ENCODE results near the gene TTBK1.

TTBK1 gene

DNA sequence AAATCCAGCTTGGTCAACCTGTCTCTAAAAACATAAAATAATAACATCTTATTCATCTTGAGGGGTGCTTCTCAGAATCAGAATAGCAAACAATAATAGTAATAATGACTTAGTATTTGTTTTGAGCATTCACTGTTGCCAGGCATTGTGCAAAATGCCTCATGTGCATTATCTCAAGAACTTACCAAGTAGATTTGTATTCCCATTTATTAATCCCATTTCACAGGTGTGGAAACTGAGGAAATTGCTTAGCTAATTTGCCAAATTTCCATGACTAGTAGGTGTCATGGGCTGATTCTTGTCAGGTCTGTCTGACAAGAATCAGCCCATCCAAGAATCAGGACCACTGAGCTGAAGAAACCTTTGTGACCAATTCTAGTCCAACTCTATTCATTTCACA, 5.5 kb downstream of the TTBK1 start:
- no peak for DNase-seq (ENCODE audit: low read depth)
- H3K4me3 ChIP-seq (ENCODE audit: low read depth, low read length) = no peak overlapping the region

DNA sequence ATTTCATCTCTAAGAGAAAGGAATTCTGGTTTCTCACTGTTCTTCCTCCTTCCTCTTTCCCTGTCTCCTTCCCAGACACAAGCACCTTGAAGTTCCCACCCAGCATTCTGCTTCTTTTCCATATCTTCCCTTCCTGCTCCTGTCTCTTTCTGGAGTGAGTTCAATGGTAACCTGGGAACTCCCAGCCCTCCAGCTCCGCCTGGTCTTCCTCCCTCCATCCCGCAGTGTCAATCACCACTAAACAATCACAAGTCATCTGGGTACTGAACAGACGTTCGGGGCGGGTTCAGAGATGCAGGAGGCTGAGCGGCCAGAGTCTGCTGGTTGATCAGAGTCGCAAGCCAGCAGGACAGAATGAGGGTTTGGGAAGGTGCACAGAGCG, 7.7 kb downstream of the TTBK1 start:
- no peak for DNase-seq (ENCODE audit: low read depth)
- no peak overlapping the region for H3K4me3 ChIP-seq (ENCODE audit: low read depth, low read length)

DNA sequence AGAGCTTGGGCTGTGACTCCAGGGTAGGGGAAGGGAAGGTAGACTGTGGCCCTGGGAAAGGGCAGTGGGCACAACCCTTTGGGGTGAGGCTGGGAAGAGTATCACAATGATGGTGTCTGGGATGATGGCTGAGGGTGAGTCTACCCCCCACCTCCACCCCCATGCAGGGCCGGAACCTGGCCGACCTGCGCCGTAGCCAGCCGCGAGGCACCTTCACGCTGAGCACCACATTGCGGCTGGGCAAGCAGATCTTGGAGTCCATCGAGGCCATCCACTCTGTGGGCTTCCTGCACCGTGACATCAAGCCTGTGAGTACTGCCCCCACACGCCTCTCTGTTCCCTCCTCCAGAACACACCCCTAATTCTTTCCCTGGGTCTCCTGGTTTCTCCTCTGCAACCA, 10.1 kb downstream of the TTBK1 start:
- DNase-seq (ENCODE audit: low read depth) = no peak
- no peak overlapping the region for H3K4me3 ChIP-seq (ENCODE audit: low read depth, low read length)

DNA sequence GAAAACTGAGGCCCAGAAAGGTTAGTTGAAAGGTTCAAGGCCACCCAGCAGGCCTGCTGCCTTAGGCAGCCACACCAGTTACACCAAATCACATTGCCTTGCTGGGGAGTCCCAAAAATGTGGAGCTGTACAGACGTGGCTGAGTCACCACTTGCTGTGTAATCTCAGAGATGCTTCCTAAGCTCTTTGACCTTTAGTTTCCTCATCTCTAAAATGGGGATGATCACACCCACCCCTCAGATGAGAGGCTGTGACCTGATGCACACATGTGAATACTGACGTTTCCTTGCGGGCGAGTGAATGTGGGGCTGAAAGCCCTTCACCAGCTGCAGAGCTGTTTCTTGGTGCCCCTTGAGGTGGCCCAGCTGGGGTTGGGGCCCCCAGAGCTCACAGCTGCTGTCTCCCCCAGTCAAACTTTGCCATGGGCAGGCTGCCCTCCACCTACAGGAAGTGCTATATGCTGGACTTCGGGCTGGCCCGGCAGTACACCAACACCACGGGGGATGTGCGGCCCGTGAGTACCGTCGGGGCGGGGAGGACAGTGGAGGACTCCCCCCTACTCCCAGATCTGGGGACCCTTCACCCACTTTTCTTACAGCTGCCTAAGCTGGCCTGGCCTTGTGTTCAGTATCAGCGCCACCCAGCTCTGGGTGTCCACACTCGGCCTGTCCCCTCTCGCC, 11.0 kb downstream of the TTBK1 start:
- no peak for DNase-seq (ENCODE audit: low read depth)

DNA sequence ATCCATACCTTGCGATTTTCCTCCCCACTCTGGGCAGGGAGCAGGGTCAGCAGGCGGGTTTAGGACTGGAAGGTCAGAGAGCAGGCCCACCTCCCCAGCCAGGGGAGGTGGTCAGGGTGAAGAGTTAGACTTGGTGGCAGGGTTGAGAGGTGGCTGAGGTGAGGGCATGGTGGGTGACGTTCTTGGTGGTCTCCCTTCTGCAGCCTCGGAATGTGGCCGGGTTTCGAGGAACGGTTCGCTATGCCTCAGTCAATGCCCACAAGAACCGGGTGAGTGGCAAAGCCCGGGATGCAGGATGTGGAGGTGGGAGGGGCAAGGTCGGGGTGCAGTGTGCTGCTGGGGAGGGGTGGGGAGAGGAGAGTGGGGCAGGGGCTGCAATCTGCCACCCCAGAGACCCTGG, 11.6 kb downstream of the TTBK1 start:
- H3K4me3 ChIP-seq (ENCODE audit: low read depth, low read length) = no peak overlapping the region
- no peak for DNase-seq (ENCODE audit: low read depth)

More for the DNA sequence above, 11.0 kb downstream of the TTBK1 start:
- H3K4me3 ChIP-seq (ENCODE audit: low read depth, low read length) = no peak overlapping the region

DNA sequence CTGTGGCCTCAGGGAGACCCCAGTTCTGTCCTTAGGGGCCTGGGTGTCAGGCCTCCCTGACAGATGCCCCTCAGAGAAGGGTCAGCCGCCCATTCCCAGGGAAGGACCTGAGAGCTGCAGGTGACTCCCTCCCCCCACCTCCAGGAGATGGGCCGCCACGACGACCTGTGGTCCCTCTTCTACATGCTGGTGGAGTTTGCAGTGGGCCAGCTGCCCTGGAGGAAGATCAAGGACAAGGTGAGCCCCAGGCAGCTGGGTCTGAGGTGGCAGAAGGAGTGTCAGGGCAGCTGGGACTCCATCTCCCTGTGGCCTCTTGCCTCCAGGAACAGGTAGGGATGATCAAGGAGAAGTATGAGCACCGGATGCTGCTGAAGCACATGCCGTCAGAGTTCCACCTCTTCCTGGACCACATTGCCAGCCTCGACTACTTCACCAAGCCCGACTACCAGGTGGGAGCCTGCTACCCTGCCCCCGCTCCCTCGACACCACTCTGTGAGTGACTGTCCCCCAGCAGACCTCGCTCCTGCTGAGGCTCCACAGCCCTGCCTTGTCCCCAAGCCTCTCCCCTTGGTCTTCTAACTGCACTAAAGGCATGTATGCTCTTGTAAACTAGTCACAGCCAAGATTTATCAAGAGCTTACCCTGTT, 12.2 kb downstream of the TTBK1 start:
- no peak for DNase-seq (ENCODE audit: low read depth)

DNA sequence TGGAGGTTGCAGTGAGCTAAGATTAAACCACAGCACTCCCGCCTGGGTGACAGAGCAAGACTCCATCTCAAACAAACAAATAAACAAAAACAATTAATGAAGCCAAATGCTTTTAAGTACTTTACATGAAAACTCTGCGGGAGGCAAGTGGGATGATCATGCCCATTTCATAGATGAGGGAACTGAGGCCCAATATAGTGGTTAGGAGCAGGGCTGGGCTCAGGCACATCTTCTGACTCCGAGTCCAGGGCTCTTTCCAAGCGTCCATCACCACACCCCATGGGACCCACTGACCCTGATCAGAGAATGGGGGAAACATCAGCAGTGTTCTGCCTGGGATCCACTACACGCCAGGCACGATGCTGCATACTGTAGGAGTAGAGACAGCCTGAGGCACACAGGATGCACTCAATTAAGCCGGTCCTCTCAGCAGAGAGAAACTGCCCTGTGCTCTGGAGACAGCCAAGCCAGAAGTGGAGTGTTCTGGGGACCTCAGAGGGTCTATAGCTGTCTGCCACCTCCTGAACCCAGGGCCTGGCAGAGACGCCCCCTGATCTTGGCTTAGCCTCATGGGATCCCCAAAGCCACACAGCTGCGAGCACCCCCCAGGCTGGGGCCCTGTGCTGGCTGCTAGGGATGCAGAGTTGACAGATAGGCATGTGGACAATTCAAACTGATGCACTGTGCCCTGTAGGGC, 13.5 kb downstream of the TTBK1 start:
- no peak overlapping the region for H3K4me3 ChIP-seq (ENCODE audit: low read depth, low read length)
- no peak for DNase-seq (ENCODE audit: low read depth)

More for the DNA sequence above, 12.2 kb downstream of the TTBK1 start:
- no peak overlapping the region for H3K4me3 ChIP-seq (ENCODE audit: low read depth, low read length)

DNA sequence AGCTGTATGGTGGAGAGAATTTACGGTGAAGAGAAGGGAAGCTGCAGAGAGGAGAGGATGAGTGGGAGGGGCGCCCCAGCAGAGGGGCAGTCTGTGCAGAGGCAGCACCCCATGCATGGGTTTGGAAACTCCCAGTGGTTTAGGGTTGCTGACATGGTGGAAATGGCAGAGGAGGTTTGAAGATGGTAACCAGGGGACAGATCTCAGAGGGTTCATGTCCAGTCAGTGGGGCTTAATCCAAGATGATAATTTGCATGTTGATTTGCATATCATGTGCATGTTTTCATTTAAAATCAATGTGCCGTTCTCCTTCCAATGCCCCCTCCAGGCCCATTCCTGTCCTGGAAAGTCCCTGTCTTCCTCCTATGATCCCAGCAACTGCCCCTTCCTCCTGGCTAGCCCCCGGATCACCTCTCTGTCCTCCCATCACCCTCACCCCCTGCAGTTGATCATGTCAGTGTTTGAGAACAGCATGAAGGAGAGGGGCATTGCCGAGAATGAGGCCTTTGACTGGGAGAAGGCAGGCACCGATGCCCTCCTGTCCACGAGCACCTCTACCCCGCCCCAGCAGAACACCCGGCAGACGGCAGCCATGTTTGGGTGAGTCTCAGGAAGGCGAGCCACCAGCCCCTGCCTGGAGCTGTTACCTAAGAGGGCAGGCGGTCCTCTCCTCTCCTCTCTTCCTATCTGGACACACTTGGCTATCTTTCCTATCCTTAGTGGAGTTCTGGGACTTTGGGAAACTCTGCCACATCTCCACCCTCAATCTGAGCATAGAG, 14.3 kb downstream of the TTBK1 start:
- no peak for DNase-seq (ENCODE audit: low read depth)
- H3K4me3 ChIP-seq (ENCODE audit: low read depth, low read length) = no peak overlapping the region

DNA sequence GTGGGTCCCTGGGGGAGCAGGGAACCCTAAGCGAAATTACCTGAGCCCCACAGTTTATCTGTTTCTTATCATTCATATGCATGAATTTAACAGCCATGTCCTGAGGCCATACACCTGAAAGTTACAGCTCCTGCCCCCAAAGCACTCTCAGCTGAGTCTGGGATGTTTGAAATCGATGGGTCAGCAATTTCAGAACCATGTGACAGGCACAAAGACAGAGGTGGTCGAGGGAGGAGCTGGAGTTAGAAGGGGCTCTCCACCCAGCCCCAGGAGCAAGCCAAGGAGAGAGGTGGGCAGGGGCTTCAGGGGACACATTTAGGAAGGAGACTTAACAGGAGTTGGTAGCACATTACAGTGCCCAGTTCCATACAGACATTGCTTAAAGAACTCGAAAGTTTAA, 14.9 kb downstream of the TTBK1 start:
- H3K4me3 ChIP-seq (ENCODE audit: low read depth, low read length) = no peak overlapping the region
- no peak for DNase-seq (ENCODE audit: low read depth)

DNA sequence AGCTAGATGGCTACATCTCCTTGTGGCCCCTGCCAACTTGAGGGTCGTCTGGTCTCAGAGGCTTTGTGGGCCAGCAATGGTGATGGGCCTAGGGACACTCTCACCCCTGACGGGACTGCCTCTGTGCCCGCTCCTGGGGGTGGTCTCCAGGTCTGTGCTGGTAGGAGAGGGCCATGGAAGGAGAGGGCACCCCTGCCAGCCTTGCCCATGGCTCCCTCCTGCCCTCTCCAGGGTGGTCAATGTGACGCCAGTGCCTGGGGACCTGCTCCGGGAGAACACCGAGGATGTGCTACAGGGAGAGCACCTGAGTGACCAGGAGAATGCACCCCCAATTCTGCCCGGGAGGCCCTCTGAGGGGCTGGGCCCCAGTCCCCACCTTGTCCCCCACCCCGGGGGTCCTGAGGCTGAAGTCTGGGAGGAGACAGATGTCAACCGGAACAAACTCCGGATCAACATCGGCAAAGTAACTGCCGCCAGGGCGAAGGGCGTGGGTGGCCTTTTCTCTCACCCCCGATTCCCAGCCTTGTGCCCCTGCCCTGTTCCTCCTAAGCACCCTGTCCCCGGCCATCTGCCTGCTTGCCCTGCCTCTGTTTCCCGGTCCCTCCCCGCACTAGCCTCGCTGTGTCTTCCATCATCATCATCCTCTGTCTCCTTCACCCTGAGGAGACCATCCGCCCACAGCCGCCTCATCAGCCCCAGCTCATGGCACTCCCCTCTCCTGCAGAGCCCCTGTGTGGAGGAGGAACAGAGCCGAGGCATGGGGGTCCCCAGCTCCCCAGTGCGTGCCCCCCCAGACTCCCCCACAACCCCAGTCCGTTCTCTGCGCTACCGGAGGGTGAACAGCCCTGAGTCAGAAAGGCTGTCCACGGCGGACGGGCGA, 15.8 kb downstream of the TTBK1 start:
- no peak overlapping the region for H3K4me3 ChIP-seq (ENCODE audit: low read depth, low read length)
- no peak for DNase-seq (ENCODE audit: low read depth)

DNA sequence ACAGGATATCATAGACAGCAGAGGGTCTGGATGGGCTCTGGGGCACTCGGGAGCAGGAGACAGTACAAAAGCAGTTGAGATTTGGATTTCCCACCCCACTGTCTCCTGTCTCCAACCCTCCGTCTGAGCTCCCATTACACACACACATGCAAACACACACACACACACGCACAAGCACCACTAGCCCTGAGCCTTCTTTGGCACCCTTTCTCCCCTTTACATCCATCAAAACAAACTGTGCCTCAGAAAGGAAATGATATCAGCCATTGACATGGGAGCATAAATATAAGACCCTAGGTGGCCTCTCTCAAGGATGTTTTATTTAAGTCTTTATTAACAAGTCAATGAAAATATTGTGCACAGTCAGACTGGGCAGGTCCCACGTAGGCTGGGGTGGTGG, 17.5 kb downstream of the TTBK1 start:
- no peak overlapping the region for H3K4me3 ChIP-seq (ENCODE audit: low read depth, low read length)
- no peak for DNase-seq (ENCODE audit: low read depth)

DNA sequence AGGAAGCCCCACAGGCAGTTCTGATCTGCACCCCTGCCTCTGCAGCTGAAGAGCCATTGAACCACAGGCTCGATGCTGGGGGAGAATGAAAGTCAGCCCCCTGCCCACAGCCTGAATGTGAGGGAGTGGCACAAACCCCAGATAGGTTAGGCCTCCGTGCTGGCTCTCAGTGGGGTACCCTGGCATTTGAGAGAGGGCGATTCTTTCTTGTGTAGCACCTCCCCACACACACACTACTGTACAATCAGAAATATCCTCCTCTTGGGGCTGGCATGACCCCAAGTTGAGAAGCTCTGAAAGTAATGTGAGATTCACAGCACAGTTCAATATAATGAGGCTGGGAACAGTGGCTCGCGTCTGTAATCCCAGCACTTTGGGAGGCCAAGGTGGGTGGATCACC, 17.9 kb downstream of the TTBK1 start:
- H3K4me3 ChIP-seq (ENCODE audit: low read depth, low read length) = no peak overlapping the region
- no peak for DNase-seq (ENCODE audit: low read depth)

DNA sequence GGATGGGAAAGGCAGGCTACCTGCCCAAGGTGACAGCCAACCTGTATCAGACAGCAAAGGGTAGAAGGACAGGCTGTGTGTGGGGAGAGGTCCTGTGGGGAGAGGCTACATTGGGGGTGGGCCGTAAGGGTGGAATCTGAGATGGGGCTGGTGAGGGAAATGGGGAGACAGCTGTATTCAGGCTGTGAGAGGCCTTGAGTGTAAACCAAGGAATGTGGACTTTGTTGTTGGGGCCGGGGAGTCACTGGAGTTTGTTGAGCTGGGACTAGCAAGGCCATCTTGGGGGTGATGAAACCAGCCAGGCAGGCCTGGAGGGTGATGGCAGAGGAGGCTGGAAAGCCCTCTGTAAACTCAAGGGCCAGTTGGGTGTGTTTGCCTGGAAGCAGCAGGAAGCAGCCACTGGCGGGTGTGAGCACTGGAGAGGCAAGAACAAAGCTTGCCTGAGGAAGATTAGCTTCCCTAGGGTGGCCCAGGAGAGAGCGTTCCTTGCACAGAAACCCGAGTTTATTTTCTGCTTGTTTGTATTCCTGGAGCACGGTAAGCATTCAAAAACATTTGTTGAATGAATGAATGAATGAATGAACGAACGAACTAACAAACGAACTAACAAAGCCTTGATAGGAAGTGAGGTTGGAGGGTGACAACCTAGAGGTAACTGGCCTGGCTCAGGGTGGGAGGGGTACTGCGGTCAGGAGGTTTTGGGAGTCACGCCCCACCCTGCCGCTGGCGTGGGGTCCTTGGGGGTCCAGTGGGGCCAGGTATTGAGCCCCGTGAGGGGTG, 18.9 kb downstream of the TTBK1 start:
- H3K4me3 ChIP-seq (ENCODE audit: low read depth, low read length) = no peak overlapping the region
- no peak for DNase-seq (ENCODE audit: low read depth)

DNA sequence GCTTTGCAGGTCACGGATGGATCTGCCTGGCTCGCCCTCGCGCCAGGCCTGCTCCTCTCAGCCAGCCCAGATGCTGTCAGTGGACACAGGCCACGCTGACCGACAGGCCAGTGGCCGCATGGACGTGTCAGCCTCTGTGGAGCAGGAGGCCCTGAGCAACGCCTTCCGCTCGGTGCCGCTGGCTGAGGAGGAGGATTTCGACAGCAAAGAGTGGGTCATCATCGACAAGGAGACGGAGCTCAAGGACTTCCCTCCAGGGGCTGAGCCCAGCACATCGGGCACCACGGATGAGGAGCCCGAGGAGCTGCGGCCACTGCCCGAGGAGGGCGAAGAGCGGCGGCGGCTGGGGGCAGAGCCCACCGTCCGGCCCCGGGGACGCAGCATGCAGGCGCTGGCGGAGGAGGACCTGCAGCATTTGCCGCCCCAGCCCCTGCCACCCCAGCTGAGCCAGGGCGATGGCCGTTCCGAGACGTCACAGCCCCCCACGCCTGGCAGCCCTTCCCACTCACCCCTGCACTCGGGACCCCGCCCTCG, 19.6 kb downstream of the TTBK1 start:
- H3K4me3 ChIP-seq (ENCODE audit: low read depth, low read length) = no peak overlapping the region

DNA sequence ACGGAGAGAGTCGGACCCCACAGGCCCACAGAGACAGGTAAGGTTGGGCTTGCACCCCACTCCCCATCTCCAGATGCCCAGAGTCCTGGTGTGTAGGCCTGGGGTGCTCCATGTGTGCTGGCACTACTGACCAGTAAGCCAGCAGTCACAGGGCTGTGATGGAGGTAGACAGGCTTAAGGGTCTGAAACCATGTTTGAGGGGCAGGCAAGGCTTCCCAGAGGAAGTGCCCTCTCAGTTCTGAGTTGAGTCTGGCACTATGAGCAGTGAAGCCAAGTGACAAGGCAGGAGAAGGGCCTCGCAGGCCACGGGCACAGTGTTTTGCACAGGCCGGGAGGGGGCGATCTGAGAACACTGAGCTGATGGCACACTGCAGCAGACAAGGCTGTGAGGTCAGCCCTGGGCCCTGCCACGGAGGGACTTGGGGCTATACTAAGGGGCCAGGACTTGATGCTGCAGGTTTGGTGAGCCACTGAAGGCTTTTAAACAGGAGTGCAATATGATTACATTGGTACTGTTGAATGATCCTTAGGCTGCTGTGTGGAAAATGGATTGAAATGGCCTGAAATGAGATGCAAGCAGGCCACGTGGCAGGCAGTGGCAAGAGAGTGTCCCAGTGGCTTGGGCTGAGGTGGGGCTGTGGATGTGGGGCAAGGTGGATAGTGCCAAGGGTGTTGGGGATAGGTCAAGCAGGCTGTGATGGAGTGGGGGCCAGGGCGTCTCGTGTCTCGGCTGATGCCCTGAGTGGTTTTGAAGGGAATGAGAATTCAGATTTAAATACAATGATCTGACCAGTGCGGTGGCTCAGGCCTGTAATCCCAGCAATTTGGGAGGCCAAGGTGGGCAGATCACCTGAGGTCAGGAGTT, 20.3 kb downstream of the TTBK1 start:
- peak; percentile 9 for DNase-seq (ENCODE audit: low read depth)
- H3K4me3 ChIP-seq (ENCODE audit: low read depth, low read length) = no peak overlapping the region

More for the DNA sequence above, 19.6 kb downstream of the TTBK1 start:
- DNase-seq (ENCODE audit: low read depth) = no peak

DNA sequence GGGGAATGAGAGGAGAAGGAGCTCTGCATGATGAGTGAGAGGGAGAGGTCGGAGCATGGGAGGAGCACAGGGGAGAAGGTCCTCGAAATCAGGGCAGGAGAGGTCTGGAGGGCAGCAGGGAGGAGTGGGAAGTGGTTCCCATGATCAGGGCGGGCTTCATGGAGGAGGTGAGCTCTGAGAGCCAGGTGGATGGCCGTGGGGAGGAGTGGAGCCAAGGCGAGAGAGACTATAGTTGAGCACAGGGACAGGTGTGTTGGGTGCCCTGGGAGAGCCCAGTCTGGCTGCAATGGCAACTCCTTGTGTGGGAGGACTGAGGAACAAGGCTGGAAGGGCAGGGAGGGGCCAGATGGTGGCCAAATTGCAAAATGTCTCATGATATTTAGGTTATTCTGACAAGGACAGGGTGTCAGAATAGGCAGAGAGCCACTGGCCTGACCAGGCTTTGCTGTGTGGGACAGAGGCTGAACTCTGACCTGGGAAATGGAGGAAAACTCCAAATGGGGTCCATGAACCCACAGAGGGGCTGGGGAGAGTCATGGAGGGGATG, 21.4 kb downstream of the TTBK1 start:
- no peak for DNase-seq (ENCODE audit: low read depth)
- H3K4me3 ChIP-seq (ENCODE audit: low read depth, low read length) = no peak overlapping the region

DNA sequence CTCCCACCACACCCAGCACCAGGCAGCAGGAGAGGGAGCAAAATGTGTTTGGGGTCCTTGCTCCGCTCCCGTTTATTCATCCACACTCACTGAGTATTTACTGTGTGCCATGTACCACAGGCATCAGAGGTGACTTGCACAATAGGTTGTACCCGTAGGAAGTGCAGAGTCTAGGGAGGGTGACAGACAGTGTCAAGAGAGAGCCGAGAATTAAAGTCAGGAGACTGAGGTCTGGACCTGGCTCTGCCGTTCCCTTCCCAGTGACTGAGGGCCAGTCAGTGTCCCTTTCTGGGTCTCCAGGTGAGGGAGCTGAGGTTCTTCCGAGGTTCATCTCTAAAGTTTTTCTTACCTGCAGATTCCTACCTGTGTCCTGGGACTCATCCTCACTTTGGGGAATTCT, 22.3 kb downstream of the TTBK1 start:
- H3K4me3 ChIP-seq (ENCODE audit: low read depth, low read length) = no peak overlapping the region
- DNase-seq (ENCODE audit: low read depth) = no peak
